Natural killer cell (primary cell): ENCODE measurements around the gene HLF. TPM values are rescaled to one million over a fixed set of nuclear protein-coding genes. Genes with fewer than 3 reads are reported as not detected.

Source experiments
- ATAC-seq, 3 donors: fragments of 150-1000 bp in 2 of 3; fragments of 200-7000 bp in 1 of 3; cut with Tn5 transposase; 1 replicate in 1 of 3; 2 replicates in 2 of 3; pipeline ENCODE4 v1.10.0; 2021; ENCODE audit warnings: mild to moderate bottlenecking in 2 of 3, moderate library complexity in 2 of 3
- DNase-seq, 2 donors: peaks; one replicate each; pipeline versions ENCODE4 v3.0.0 to v3.0.0-alpha.2; 2013 to 2021; ENCODE audit warnings: mixed read lengths in 1 of 2
- H3K27ac ChIP-seq: one replicate; pipeline ENCODE4 v1.5.1; 2013; ENCODE audit warnings: mild to moderate bottlenecking, low read length
- H3K27me3 ChIP-seq: one replicate; pipeline ENCODE4 v1.6.1; 2013; ENCODE audit warnings: low read length; ENCODE audit not compliant: control insufficient read depth, insufficient read depth
- H3K36me3 ChIP-seq: one replicate; pipeline ENCODE4 v1.6.1; 2013; ENCODE audit warnings: low read length; ENCODE audit not compliant: control insufficient read depth, insufficient read depth
- H3K4me1 ChIP-seq: one replicate; pipeline ENCODE4 v1.6.1; 2013; ENCODE audit warnings: low read length; ENCODE audit not compliant: control insufficient read depth, insufficient read depth
- H3K4me3 ChIP-seq: one replicate; pipeline ENCODE4 v1.5.1; 2013; ENCODE audit warnings: low read length
- H3K9me3 ChIP-seq: one replicate; pipeline ENCODE4 v1.6.1; 2013; ENCODE audit warnings: low read length; ENCODE audit not compliant: control insufficient read depth, insufficient read depth
- H3K27ac Mint-ChIP-seq, 2 donors: one replicate each; pipeline ENCODE4 v1.8.0; 2022; ENCODE audit warnings: mild to moderate bottlenecking in 2 of 2, mixed read lengths in 2 of 2, moderate library complexity in 1 of 2
- H3K27me3 Mint-ChIP-seq, 2 donors: one replicate each; pipeline ENCODE4 v1.8.0; 2022; ENCODE audit warnings: low read depth in 2 of 2, mixed read lengths in 2 of 2
- H3K36me3 Mint-ChIP-seq: one replicate; pipeline ENCODE4 v1.8.0; 2022; ENCODE audit warnings: mixed read lengths
- H3K4me1 Mint-ChIP-seq, 2 donors: one replicate each; pipeline ENCODE4 v1.8.0; 2022; ENCODE audit warnings: mixed read lengths in 2 of 2
- H3K4me3 Mint-ChIP-seq: one replicate; pipeline ENCODE4 v1.8.0; 2022; ENCODE audit warnings: mild to moderate bottlenecking, moderate library complexity, mixed read lengths
- H3K9me3 Mint-ChIP-seq, 2 donors: one replicate each; pipeline ENCODE4 v1.8.0; 2022; ENCODE audit warnings: mixed read lengths in 2 of 2
- CTCF ChIP-seq: fragments of 200-600 bp; IDR thresholded peaks from one replicate; pipeline ENCODE4 v1.8.0; 2022; ENCODE audit warnings: antibody characterized with exemption
- WGBS: methylation state at CpG from one replicate; pipeline ENCODE4 v1.1.7; 2013; ENCODE audit warnings: missing lambda C conversion rate; ENCODE audit not compliant: insufficient coverage; 5-methylcytosine and 5-hydroxymethylcytosine counted together
- intact Hi-C: fragments of 100-400 bp; cut with micrococcal nuclease; formaldehyde crosslinking; loops from one replicate; pipeline ENCODE4 v1.14.2; 2022
- total RNA-seq, 4 donors: library from RNA; stranded (reverse); fragments of 120-200 nt in 1 of 4; gene quantifications; one replicate each; pipeline versions ENCODE4 v1.2.3 to v1.2.4, GENCODE V29; 2013 to 2022

Gene HLF
- total RNA-seq, 3 donors from 2014 or later (not counting 1 experiment from before 2014, with no cell fraction given) = 0.14 to 0.59 (median 0.15) TPM

DNA sequence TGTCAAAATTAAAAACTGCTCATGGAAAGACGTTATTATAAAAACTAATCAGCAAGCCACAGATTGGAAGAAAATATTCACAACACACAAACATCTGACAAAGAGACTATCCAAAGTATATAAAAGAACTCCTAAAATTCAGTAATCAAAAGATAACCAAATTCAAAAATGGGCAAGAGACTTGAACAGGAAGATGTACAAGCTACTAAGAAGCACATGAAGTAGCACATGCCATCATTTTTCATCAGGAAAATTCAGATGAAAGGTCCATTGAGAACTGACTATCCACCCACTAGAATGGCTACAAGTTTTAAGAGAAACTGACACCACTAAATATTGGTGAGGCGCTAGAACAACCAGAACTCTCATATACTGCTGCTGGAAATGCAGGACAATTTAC lies 3.4 kb upstream of the HLF start:
- WGBS = 97% methylated on average over 2 of the region's 2 CpGs
- no peak for TF ChIP-seq CTCF

GRCh38 chr17:55263569-55264277 lies 1.0 kb upstream of the HLF start:
- Mint-ChIP-seq H3K4me3 (peak overlapping the region; percentile 68), H3K27ac (peak overlapping the region in 1 of 2 donors; percentile 52), H3K9me3 (peaks cover 0 to 2% of the 10 kb centered on the region in 2 donors), H3K4me1 (peaks cover 15 to 24% of the 10 kb centered on the region in 2 donors), H3K27me3 (peaks cover 46 to 76% of the 10 kb centered on the region in 2 donors), H3K36me3 (peaks cover 12% of the 10 kb centered on the region)
- peak overlapping the region; percentile 8 for H3K4me3 ChIP-seq
- TF ChIP-seq CTCF = no peak
- H3K36me3 ChIP-seq = no peaks in the 10 kb centered on the region
- WGBS = 3% methylated on average over 31 of the region's 31 CpGs
- intact Hi-C loops = no loop called here
- H3K9me3 ChIP-seq = no peaks in the 10 kb centered on the region
- DNase-seq (peak in 1 of 2 donors; percentile 45), ATAC-seq (no peak)
- peaks cover 39% of the 10 kb centered on the region for H3K27me3 ChIP-seq
- H3K27ac ChIP-seq = no peak overlapping the region
- H3K4me1 ChIP-seq = peaks cover 25% of the 10 kb centered on the region

More for the DNA sequence above, 3.4 kb upstream of the HLF start:
- Histone ChIP-seq H3K27ac (no peak overlapping the region), H3K4me3 (no peak overlapping the region), H3K9me3 (no peaks in the 10 kb centered on the region), H3K4me1 (peaks cover 25% of the 10 kb centered on the region), H3K27me3 (peaks cover 37% of the 10 kb centered on the region), H3K36me3 (no peaks in the 10 kb centered on the region)
- H3K36me3 Mint-ChIP-seq = peaks cover 12% of the 10 kb centered on the region
- H3K27me3 Mint-ChIP-seq = peaks cover 42 to 59% of the 10 kb centered on the region in 2 donors
- H3K9me3 Mint-ChIP-seq = peaks cover 0 to 2% of the 10 kb centered on the region in 2 donors
- ATAC-seq (no peak), DNase-seq (no peak)
- H3K4me1 Mint-ChIP-seq = peaks cover 15 to 24% of the 10 kb centered on the region in 2 donors
- intact Hi-C loops = no loop called here
- H3K27ac Mint-ChIP-seq = no peak overlapping the region
- no peak overlapping the region for H3K4me3 Mint-ChIP-seq

DNA sequence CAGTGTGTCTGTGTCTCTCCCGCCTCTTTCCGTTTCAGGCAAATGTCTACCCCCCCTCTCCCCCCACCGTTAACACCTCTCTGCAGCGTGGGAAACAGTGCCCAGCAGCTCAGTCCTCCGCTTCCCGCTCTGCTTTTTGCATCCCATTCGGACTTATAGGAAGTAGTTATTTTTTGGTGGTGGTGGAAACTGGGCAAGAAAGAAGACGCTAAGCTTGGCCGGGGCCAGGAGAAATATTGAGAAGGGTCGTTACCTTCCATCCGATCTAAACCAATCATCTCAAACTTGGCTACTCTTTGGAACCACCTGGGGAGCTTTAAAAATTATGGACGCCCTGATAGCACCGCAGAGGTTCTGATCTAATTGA lies 499 bp upstream of the HLF start:
- no peak overlapping the region for H3K27ac Mint-ChIP-seq

More for the DNA sequence above, 499 bp upstream of the HLF start:
- no peak for TF ChIP-seq CTCF
- Mint-ChIP-seq H3K4me3 (peak overlapping the region; percentile 68), H3K27me3 (peaks cover 44 to 76% of the 10 kb centered on the region in 2 donors), H3K36me3 (peaks cover 12% of the 10 kb centered on the region), H3K9me3 (peaks cover 0 to 2% of the 10 kb centered on the region in 2 donors), H3K4me1 (peaks cover 15 to 24% of the 10 kb centered on the region in 2 donors)
- Histone ChIP-seq H3K27me3 (peaks cover 43% of the 10 kb centered on the region), H3K4me3 (peak overlapping the region; percentile 8), H3K27ac (no peak overlapping the region), H3K4me1 (peaks cover 25% of the 10 kb centered on the region), H3K9me3 (no peaks in the 10 kb centered on the region), H3K36me3 (no peaks in the 10 kb centered on the region)
- WGBS = 6% methylated on average over 10 of the region's 13 CpGs
- intact Hi-C loops = no loop called here
- ATAC-seq = no peak
- DNase-seq = peak in 1 of 2 donors; percentile 34
